ENCODE results near the gene RBBP5.
"Not testable (repeated sequence)": the region's sequence is repeated elsewhere in the genome, so short reads cannot be mapped to it uniquely, and the experiment has no call there.

The RBBP5 gene, protein sequence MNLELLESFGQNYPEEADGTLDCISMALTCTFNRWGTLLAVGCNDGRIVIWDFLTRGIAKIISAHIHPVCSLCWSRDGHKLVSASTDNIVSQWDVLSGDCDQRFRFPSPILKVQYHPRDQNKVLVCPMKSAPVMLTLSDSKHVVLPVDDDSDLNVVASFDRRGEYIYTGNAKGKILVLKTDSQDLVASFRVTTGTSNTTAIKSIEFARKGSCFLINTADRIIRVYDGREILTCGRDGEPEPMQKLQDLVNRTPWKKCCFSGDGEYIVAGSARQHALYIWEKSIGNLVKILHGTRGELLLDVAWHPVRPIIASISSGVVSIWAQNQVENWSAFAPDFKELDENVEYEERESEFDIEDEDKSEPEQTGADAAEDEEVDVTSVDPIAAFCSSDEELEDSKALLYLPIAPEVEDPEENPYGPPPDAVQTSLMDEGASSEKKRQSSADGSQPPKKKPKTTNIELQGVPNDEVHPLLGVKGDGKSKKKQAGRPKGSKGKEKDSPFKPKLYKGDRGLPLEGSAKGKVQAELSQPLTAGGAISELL

DNA sequence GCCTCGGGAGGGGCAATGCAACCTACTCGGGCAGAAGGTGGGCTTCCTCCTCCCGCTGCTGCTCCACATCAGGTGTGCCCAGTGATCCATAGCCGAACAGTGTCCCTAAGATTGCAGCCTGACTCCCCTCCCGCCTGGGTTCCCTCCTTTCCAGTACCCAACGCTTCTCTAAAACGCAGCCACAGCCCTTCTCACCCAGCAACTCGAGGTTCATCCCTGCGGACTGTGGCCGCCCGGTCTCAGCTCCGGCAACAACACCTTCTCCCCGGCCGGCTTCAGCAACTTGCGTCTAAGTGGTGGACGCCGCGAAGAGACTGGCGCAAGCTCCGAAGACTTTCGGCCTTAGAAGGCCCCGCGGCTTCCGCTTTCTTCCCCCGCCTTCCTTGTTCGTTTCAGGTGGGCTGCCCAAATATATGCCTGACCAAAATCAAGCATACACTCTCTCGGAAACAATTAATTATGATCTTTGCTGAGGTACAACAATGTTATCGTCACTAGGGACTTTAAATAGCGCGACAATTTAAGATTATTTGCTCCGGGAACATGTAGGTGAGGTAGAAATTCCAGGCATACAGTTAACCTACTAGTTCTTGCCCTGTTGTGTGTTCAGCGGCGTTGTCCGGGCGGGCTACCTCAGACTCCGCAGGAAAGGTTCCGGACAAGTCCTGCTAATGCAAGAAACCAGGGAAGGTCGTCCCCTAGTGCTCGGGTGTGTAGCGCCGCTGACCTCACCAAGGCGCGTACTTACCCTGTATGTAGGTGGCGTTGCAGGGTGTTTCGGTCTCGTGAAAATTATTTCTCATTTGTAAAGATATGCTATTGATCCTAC is at the start of gene RBBP5:
Gene RBBP5 (minus strand): TSS at position 319 of the 829 bp plus-strand sequence. CDS start 105 bp downstream, at position 214.
- peak; percentile 94 to 95 for DNase-seq

DNA sequence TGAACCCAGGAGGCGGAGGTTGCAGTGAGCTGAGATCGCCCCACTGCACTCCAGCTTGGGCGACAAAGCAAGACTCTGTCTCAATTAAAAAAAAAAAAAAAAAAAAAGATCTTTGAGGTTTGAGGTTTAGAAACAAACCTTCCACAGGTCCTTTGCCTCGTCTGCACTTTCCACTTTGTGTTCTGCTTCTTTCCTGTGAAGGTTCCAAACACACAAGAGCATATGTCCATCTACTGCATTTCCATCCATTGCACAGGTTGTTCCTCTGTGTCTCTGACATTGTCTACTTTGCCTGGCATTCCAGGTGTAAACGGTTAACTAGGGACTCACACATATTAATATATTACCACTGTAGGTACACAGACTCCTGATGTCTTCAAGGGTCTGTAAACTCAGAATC is 49.6 kb upstream of the RBBP5 start:
- DNase-seq, result no peak

DNA sequence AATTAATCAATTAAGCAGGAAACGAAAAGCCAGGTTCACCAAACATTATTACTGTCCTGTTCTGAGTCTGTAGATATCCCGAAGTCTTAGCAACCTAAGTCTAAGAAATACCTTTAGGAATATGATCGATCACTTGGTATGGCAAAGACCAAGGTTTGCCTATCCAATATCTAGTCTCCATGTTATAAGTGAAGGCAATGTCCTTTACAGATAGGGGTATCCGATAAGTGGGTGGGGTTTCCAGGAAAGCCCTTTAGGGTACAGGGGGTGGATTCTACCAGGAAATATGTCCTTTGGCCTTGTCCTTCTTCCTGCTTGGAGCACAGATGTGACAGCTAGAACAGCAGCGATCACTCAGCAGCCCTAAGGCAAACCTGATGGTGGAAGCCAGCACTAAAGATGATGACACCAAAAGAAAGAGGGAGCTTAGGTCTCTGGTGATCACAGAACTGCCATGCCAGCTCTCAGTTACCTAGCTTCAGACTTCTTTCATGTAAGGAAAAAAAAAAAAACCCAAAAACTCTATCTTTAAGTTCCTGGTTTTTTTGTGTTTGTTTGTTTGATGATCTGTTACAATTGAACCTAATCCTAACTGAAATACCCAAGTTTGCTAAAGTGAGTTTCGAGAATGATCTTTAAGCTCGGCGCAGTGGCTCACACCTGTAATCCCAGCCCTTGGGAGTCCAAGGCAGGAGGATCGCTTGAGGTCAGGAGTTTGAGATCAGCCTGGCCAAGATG is 48.9 kb upstream of the RBBP5 start:
- no peak for DNase-seq

DNA sequence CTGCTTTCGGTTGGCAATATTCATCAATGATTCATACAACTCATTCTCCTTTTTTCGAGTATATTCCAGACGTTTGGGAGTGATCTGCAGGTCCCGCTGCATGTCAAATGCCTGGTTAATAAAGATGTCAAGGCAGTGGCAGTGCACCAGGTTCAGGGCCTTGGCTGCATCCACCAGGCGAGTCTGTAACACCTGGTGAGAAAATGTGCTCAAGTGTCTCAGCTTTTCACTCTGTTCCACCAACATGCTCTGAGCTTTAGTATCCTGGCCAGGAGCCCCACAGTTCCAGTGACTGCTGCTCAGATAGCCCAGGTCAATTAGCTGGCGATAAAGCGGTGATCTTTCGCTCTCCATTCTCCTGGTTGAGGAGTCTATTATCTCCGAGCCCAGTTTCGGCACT is 47.5 kb upstream of the RBBP5 start:
- no peak for DNase-seq

DNA sequence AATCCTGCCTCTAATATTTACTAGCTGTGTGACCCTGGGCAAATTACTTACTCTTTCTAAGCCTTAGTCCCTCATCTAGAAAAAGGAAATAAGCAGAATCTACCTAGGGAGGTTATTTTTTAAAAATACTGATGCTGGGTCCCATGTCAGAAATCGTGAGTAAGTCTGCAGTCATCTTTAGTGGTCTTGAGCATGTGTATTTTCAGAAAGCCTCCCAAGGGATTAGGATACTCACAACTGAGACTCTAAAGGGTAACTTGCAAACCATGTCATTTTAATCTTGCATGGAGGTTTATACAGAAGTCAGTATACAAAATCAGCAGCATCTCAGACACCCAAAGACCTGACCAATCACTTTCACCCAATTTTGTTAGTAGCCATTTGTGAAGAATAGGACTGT is 46.5 kb upstream of the RBBP5 start:
- DNase-seq, result no peak

DNA sequence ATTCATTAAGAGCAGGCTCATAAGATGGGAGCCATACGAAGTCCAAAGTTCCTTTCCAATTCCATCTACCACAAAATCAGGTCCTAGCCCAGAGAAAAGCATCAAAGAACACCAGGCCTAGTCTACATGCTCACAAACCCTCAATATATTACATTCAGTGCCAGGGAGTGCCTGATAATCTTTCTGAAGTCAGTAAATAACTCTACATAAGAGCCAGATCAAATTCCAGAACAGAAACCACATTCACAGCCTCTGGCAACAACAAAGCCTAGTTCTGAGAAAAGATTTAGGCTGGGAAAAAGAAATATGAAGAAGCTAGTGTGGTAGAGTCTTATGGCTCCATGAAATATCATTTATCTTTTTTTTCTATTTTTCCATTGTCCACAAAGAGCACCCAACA is 40.5 kb upstream of the RBBP5 start:
- no peak for DNase-seq

DNA sequence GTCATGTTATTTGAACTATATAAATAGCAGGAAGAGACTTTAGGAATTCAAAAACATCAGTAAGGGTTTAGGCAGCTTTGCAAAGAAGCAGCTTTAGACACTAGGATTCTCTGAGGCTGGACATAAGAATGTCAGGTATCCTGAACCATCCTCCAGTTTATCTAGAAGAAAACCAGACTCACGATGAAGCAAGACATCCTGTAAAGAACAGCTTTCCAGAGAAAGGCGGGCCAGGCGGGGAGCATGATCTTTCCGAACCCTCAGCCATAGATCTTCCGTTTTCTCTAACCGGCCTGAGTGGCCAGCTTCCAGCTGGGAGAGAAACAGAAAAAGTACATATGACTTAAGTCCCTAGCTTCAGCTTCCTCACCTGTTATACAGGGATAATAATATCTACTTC is 39.3 kb upstream of the RBBP5 start:
- no peak for DNase-seq

DNA sequence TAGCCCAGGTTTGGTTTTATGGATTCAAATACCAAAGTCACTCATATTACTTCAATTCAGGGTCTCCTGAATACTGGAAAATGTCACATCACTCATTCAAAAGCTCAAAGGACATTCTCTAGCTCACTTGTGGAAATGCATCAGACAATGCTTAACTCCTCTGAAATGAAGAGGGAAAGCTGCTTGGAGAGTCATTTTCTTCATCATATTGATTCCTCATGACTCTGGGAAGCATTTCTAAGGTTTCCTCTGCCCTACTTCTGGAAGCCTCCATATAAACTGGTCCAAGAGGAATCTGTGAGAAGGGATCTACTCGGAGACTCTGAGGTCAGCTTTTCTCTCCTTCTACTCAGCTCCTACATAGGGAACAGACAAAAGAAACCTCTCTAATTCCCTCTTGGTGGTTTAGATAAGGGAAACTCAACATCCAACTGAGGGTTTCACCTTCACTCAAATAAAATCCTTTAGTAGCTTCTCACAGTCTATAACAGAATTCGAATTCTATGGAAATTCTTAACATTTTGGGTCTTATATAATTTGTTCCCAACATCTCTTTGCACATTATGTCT is 36.4 kb upstream of the RBBP5 start:
- DNase-seq, result no peak

DNA sequence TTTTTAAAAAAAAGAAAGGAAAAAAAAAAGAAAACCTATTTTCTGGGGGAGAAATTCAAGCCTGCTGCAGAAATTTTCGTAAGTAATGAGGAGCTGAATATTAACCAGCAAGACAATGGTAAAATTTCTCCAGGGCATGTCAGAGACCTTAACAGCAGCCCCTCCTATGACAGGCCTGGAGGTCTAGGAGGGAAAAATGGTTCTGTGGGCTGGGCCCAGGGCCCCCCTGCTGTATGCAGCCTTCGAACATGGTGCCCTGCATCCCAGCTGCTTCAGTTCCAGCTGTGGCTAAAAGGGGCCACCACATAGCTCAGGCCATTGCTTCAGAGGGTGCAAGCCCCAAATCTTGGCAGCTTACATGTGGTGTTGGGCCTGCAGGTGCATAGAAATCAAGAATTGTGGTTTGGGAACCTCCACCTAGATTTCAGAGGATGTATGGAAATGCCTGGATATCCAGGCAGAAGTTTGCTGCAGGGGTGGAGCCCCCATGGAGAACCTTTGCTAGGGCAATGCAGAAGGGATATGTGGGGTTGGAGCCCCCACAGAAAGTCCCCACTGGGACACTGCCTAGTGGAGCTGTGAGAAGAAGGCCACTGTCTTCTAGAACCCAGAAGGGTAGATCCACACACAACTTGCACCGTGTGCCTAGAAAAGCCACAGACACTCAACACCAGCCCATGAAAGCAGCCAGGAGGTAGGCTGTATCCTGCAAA is 34.0 kb upstream of the RBBP5 start:
- DNase-seq, result not testable (repeated sequence)

DNA sequence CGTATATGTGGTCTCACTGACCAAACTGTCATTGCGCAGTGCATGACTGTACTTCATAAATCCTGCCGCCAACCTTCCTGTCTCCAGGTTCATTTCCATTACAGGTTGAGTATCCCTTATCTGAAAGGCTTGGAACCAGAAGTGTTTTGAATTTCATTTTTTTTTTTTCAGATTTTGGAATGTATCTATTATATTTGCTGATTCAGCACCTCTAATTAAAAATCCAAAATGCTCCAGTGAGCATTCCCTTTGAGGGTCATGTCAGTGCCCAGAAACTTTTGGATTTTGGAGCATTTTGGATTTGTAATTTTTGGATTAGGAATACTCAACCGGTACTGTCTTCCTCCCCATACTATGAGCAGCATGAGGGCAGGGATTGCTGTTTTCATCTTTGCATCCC is 30.7 kb upstream of the RBBP5 start:
- DNase-seq, result no peak

DNA sequence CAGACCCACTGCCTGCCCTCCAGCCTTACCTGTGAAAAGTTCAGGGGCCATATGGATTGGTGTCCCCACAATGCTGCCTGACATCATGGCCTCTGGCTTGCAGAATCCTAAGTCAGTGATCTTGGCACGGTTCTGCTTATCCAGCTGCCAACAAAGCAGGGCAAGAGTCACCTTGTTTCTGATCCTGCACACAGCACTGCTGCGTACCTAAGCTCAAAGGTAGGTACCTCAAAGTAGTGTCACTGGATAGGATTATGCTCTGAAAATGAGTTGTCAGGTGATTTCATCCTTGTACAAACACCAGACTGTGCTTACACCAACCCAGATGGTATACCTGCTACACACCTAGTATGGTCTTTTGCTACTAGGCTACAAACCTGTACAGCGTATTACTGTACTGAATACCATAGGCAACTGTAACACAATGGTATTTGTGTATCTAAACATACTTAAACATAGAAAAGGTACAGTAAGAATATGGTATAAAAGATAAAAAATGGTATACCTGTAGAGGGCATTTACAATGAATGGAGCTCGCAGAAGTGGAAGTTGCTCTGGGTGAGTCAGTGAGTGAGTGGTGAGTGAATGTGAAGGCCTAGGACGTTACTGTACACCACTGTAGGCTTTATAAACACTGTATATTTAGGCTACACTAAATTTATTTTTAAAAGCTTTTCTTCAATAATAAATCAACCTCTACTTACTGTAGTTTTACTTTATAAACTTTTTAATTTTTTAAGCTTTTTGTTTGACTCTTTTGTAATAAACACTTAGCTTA is 29.1 kb upstream of the RBBP5 start:
- DNase-seq, result no peak

DNA sequence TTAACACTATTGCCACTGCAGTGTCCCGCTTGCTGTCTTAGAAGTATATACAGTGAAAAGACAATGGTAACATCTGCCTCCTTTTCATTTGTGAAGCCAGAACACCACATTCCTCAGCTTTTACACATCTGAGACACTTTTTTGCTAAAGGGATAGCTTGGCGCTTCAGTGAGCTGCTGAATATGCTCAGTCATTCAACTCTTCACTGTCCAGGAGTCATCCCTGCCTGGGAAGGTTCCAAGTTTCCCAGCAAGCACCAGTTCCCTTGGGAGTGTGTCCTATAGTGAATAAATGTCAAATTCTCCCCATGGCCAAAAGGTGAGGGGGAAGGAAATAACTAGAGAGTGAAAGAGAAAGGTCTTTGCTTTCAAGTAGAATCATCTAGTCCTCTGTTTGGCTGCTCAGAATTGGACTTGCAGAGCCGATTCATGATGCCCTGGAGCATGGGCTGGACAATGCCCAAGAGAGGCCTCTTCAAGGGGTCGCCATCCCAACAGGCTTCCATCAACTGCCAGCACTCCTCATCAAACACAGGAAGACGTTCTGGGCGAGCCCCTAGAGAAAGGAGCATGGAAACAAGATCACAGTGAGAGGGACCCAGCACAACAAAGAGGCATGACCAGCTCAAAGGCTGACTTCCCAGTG is 25.5 kb upstream of the RBBP5 start:
- DNase-seq, result no peak

DNA sequence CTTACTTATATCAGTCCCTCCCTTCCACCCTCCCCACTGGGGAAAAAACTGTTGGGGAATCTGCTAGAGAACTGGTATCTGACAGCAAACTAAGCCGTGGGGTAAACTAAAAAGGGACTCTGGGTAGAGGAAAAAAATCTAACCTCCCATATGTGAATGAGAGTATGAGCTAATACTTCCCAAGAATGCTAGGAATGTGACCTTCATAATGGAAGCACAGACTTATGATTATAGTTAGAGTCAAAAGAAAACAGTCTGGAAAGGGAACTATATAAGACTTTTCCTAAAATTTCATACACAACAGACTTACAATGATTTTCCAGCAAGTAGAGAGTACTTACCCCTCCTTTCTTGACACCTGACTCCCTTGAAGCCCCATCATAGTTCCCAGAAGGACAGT is 23.0 kb upstream of the RBBP5 start:
- no peak for DNase-seq

DNA sequence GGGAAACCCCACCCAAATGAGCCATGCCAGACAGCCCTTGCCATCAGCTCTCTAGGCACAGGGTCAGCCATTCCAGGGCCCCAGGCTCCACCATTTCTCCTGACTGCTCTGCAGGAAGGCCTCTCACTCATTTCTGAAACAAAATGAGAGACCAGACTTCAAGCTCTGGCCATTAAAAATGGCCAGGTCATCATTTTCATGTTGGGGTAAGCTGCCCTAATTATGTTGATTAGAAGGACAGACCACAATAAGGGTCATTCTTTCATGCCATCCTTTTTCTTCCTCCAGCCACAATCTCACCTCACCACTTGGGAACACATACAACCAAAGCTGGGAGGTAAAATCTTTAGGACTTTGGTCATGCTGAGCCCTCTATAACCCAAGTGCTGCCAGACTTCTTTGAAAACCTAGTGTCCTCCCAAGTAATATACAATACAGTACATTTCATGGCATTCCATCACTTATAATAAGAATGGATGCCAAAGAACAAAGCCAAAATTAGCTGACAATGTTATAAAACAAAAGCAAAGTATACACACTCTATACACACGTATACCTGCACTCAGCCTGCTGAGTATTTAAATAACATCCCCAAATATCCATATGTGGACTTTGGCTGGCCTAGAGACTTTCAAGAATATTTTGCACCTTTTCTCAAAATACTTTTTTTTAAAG is 22.4 kb upstream of the RBBP5 start:
- DNase-seq, result no peak

DNA sequence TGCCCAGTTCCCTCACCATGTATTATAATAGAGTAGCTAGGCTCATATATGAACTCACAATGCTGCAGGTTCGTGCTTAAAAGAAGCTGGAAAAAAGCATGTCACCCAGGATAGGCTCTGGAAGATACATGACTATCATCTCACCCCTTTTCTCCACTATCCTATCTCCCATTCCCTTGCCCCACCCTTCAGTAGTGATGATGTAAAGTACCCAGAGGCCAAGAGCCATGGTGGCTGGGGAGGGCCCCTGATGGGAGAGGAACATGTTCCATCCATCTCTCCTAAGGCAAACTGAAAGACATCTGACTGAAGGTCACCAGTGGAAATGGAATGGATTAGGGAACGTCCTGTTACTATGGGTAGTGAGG is 20.3 kb upstream of the RBBP5 start:
- no peak for DNase-seq

DNA sequence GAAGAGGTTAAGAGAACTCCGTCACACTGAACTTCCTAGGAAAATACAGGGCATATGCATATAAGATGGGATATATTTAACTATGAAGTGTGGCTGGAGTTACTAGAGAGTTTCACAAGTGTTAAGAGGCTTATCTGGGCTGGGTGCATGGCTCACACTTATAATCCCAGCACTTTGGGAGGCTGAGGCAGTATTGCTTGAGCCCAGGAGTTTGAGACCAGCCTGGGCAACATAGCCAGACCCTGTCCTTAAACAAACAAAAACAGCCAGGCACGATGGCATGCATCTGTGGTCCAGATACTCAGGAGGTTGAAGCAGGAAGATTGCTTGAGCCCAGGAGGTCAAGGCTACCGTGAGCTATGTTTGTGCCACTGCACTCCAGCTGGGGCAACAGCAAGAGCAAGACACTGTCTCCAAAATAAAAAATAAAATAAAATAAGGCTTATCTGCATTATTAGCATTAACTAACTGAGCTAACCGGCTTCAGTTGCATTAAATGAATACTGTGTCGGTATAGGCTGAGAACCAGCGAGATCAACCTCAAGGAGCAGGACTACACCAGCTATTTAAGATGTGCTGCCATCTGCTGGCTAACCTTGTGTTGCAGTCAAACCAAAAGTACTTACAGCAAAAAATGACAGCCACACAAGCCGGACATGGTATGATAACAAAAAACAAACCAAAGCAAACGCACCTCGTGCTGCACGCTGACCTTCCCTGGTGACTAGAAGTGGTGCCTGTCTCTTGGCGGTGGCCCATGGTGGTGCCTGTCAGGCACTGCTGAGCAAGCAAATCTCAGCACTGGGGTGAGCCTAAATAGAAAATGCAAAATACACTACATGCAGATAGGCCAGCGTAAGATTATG is 19.7 kb upstream of the RBBP5 start:
- DNase-seq, result peak; percentile 63 to 69

DNA sequence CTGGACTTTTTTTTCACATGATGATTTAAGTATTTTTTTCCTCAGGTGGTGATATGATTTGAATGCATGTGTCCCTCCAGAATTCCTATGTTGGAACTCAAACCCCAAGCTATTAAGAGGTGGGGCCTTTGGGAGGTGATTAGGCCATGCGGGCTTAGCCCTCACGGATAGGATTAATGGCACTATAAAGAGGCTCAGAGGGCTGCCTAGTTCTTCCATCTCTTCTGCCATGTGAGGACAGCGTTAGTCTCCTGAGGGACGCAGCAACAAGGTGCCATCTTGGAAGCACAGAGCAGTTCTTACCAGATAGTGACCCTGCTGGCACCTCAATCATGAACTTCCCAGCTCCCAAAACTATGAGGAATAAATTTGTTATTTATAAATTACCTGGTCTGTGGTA is 18.3 kb upstream of the RBBP5 start:
- DNase-seq, result no peak

DNA sequence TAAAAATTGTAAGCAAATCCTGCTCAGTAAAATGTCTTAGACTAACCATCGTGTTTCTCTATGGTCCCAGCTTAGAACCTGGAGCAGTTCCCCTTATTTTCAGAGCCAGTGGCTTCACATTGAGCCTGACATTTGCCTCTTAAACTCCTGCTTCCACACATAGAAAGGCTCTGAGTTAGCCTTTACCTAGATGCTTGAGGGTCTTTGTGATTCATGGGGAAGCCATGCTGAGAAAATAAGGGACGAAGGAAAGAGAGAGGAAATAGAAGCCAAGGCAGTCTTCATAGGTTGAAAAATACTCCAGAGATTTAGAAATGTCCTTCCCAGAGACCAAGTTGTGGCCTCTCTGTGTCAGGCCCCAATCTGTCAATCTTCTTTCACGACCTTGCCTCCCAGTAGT is 16.1 kb upstream of the RBBP5 start:
- no peak for DNase-seq

DNA sequence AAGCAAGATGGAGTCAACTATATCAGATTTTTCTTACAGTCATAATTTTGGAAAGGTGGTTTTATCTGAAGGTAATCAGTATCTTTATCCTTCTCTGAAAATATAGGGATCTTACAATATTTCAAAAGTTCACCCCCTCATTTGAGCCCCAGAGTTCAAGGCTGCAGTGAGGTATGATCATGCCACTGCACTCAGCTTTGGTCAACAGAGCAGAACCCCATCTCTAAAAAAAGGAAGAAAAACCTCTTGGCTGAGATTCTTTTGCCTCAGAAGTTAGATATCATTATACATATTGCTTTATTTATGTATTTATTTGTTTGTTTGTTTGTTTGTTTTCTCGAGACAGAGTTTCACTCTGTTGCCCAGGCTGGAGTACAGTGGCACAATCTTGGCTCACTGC is 11.5 kb upstream of the RBBP5 start:
- no peak for DNase-seq
